ENCODE data around the gene FAM98B. TPM values are rescaled to one million over a fixed set of nuclear protein-coding genes. Genes with fewer than 3 reads are reported as not detected.

Gene FAM98B
- total and polyA plus RNA-seq, 2 experiments from 2014 or later: 10.1 to 32.5 TPM

- H3K36me3 Mint-ChIP-seq (ENCODE audit: low read depth): peaks cover 33% of the 10 kb centered on the region
- Histone ChIP-seq H3K27ac (ENCODE audit: low read depth) (no peak overlapping the region), H3K9me2 (ENCODE audit: insufficient read depth) (no peaks in the 10 kb centered on the region), H3K4me3 (no peak overlapping the region), H3K4me2 (no peak overlapping the region), H3F3A (replicated peaks; ENCODE audit: low read depth) (no peaks in the 10 kb centered on the region), H3K36me3 (ENCODE audit: insufficient read depth) (no peaks in the 10 kb centered on the region; the same call in 1 of the 2 replicates), H3K27me3 (ENCODE audit: insufficient read depth) (no peaks in the 10 kb centered on the region), H4K20me1 (replicated peaks; ENCODE audit: insufficient read depth) (no peaks in the 10 kb centered on the region), H2AFZ (no peak overlapping the region), H3K4me1 (ENCODE audit: insufficient read depth) (no peaks in the 10 kb centered on the region), H3K79me2 (replicated peaks; ENCODE audit: insufficient read depth) (no peaks in the 10 kb centered on the region)
- H3K4me1 Mint-ChIP-seq: no peaks in the 10 kb centered on the region
- no peak overlapping the region for H3K27ac Mint-ChIP-seq
- no peaks in the 10 kb centered on the region for H3K9me3 Mint-ChIP-seq
- DNase-seq (ENCODE audit: low spot score) (peak; percentile 61), ATAC-seq (peak; percentile 80)
- no peak overlapping the region for H3K4me3 Mint-ChIP-seq
- peaks cover 1% of the 10 kb centered on the region for H3K27me3 Mint-ChIP-seq (ENCODE audit: insufficient read depth, low read depth, poor library complexity)
- TF ChIP-seq NANOG (IDR thresholded peaks at IDR 0.05; ENCODE audit: borderline replicate concordance) (no peak), CTCF (conservative IDR thresholded peaks at IDR 0.05; ENCODE audit: low read depth in 2 of 2) (peak; percentile 73 to 77)
These were observed 20.3 kb downstream of the FAM98B start for GRCh38 chr15:38474155-38474757.

- Histone ChIP-seq H3F3A (replicated peaks; ENCODE audit: low read depth) (no peaks in the 10 kb centered on the region), H3K27me3 (ENCODE audit: insufficient read depth) (no peaks in the 10 kb centered on the region), H2AFZ (no peak overlapping the region), H3K27ac (ENCODE audit: low read depth) (no peak overlapping the region), H3K79me2 (replicated peaks; ENCODE audit: insufficient read depth) (no peaks in the 10 kb centered on the region), H3K36me3 (ENCODE audit: insufficient read depth) (no peaks in the 10 kb centered on the region; the same call in 1 of the 2 replicates), H4K20me1 (replicated peaks; ENCODE audit: insufficient read depth) (no peaks in the 10 kb centered on the region), H3K4me2 (no peak overlapping the region), H3K9me2 (ENCODE audit: insufficient read depth) (no peaks in the 10 kb centered on the region), H3K4me1 (ENCODE audit: insufficient read depth) (no peaks in the 10 kb centered on the region), H3K4me3 (no peak overlapping the region)
- Mint-ChIP-seq H3K36me3 (ENCODE audit: low read depth) (peaks cover 33% of the 10 kb centered on the region), H3K4me1 (no peaks in the 10 kb centered on the region), H3K9me3 (no peaks in the 10 kb centered on the region), H3K4me3 (no peak overlapping the region), H3K27me3 (ENCODE audit: insufficient read depth, low read depth, poor library complexity) (peaks cover 1% of the 10 kb centered on the region), H3K27ac (no peak overlapping the region)
- ATAC-seq (no peak), DNase-seq (ENCODE audit: low spot score) (no peak)
- TF ChIP-seq STAT1 (IDR thresholded peaks at IDR 0.05; ENCODE audit: unreplicated experiment) (no peak), NANOG (IDR thresholded peaks at IDR 0.05; ENCODE audit: borderline replicate concordance) (no peak)
These were observed 21.4 kb downstream of the FAM98B start for GRCh38 chr15:38475361-38475760.

- Mint-ChIP-seq H3K27ac (no peak overlapping the region), H3K27me3 (ENCODE audit: insufficient read depth, low read depth, poor library complexity) (peaks cover 1% of the 10 kb centered on the region), H3K36me3 (ENCODE audit: low read depth) (peaks cover 34% of the 10 kb centered on the region), H3K9me3 (no peaks in the 10 kb centered on the region), H3K4me3 (no peak overlapping the region), H3K4me1 (no peaks in the 10 kb centered on the region)
- Histone ChIP-seq H3F3A (replicated peaks; ENCODE audit: low read depth) (no peaks in the 10 kb centered on the region), H3K9me2 (ENCODE audit: insufficient read depth) (no peaks in the 10 kb centered on the region), H3K4me1 (ENCODE audit: insufficient read depth) (no peaks in the 10 kb centered on the region), H3K27ac (ENCODE audit: low read depth) (no peak overlapping the region), H2AFZ (no peak overlapping the region), H3K4me2 (no peak overlapping the region), H3K4me3 (no peak overlapping the region), H4K20me1 (replicated peaks; ENCODE audit: insufficient read depth) (no peaks in the 10 kb centered on the region), H3K36me3 (ENCODE audit: insufficient read depth) (no peaks in the 10 kb centered on the region; the same call in 1 of the 2 replicates), H3K27me3 (ENCODE audit: insufficient read depth) (no peaks in the 10 kb centered on the region), H3K79me2 (replicated peaks; ENCODE audit: insufficient read depth) (no peaks in the 10 kb centered on the region)
- ATAC-seq (no peak), DNase-seq (ENCODE audit: low spot score) (no peak)
- TF ChIP-seq ZNF331 (CRISPR knock-in tag; IDR thresholded peaks at IDR 0.05; ENCODE audit: low read depth) (no peak), ETS1 (IDR thresholded peaks at IDR 0.05) (no peak), CTCF (conservative IDR thresholded peaks at IDR 0.05; ENCODE audit: low read depth in 2 of 2) (no peak), EZH2 (IDR thresholded peaks at IDR 0.05; ENCODE audit: low read depth, unreplicated experiment) (no peak), CREB1 (CRISPR knock-in tag; IDR thresholded peaks at IDR 0.05; ENCODE audit: low read depth) (no peak), REST (IDR thresholded peaks at IDR 0.05; ENCODE audit: unreplicated experiment) (no peak), JUNB (IDR thresholded peaks at IDR 0.05; ENCODE audit: unreplicated experiment) (no peak), ZNF114 (CRISPR knock-in tag; IDR thresholded peaks at IDR 0.05) (no peak), EZH2phosphoT487 (IDR thresholded peaks at IDR 0.05; ENCODE audit: unreplicated experiment) (no peak)
These were observed 22.2 kb downstream of the FAM98B start for GRCh38 chr15:38476120-38476519.

All from GM23338 (cell line).